ENCODE data around the gene MRPL41. TPM values are rescaled to one million over a fixed set of nuclear protein-coding genes. Genes with fewer than 3 reads are reported as not detected.

MRPL41 gene
- total and polyA plus RNA-seq, 2 of the 13 experiments (the other 11 are each of a cell fraction or from before 2014, with no cell fraction given): 20.9 to 54.0 TPM

DNA sequence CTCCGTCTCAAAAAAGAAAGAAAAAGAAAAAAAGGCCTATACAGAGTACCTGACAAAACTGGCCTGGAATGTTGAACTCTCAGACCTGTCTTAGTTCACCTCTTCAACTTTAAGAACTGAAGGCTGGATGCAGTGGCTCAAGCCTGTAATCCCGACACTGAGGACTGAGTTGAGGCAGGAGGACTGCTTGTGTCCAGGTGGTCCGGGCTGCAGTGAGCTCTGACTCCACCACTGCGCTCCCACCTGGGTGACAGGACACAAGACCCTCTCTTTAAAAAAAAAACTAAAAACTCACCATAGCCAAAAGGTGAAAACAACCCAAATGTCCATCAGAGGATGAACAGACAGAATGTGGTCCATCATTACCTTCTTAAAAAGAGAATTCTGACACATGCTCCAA is 6.4 kb downstream of the MRPL41 start:
- Histone ChIP-seq H3K36me3 (replicated peaks in 1 of 2; ENCODE audit: control insufficient read depth in 1 of 2, insufficient read depth in 2 of 2, low read length in 2 of 2) (peaks cover 13 to 42% of the 10 kb centered on the region in 2 experiments), H3K79me2 (ENCODE audit: insufficient read depth, low read length) (no peaks in the 10 kb centered on the region), H3K4me1 (ENCODE audit: insufficient read depth, low read length) (peaks cover 31% of the 10 kb centered on the region), H3K4me2 (ENCODE audit: low read depth, low read length) (no peak overlapping the region), H3K9me3 (ENCODE audit: low read length) (no peaks in the 10 kb centered on the region), H2AFZ (ENCODE audit: low read length) (no peak overlapping the region), H4K20me1 (ENCODE audit: insufficient read depth, low read length) (no peaks in the 10 kb centered on the region), H3K4me3 (replicated peaks in 1 of 3; ENCODE audit: insufficient read depth in 1 of 3, low read depth in 2 of 3, low read length in 3 of 3) (no peak overlapping the region), H3K27ac (ENCODE audit: extremely low read length, insufficient read depth, low read length) (no peak overlapping the region), H3K9ac (ENCODE audit: insufficient read depth, low read depth, low read length) (no peak overlapping the region), H3K27me3 (ENCODE audit: control insufficient read depth in 1 of 2, insufficient read depth in 2 of 2, low read length in 2 of 2) (no peaks in the 10 kb centered on the region)
- intact Hi-C loops (cut with micrococcal nuclease; ENCODE audit: unreplicated experiment): no loop called here
- BruUV-seq (replicated peaks): no TSS peak
- CTCF ChIA-PET (ENCODE audit: low intra/inter-chr PET ratio, low total read pairs): no interaction called here
- in situ Hi-C loops (cut with HindIII; ENCODE audit: extremely low pct_ligation_motif_present, low pct_unique_long_range_greater_than_20kb): no loop called here
- 96% methylated on average over 4 of the region's 4 CpGs for WGBS (ENCODE audit: low lambda C conversion rate)
- ATAC-seq (no peak), FAIRE-seq (no peak), DNase-seq (ENCODE audit: low spot score) (no peak)
- TF ChIP-seq IKZF5 (CRISPR knock-in tag; IDR thresholded peaks at IDR 0.05): no peak
- TF ChIP-seq EHMT2 (IDR thresholded peaks at IDR 0.05; ENCODE audit: borderline replicate concordance, low read depth, low read length): no peak
- TF ChIP-seq HOXA5 (CRISPR knock-in tag; IDR thresholded peaks at IDR 0.05): no peak
- no peak for TF ChIP-seq ZBTB7A (CRISPR knock-in tag; IDR thresholded peaks at IDR 0.05)
- TF ChIP-seq FOXM1 (CRISPR knock-in tag; IDR thresholded peaks at IDR 0.05): no peak
- POLR2A ChIA-PET: no interaction called here

- Histone ChIP-seq H3K9me3 (ENCODE audit: low read length) (no peaks in the 10 kb centered on the region), H3K27me3 (ENCODE audit: control insufficient read depth in 1 of 2, insufficient read depth in 2 of 2, low read length in 2 of 2) (no peaks in the 10 kb centered on the region), H4K20me1 (ENCODE audit: insufficient read depth, low read length) (no peaks in the 10 kb centered on the region), H3K36me3 (replicated peaks in 1 of 2; ENCODE audit: control insufficient read depth in 1 of 2, insufficient read depth in 2 of 2, low read length in 2 of 2) (peaks cover 2 to 28% of the 10 kb centered on the region in 2 experiments; a peak in 3 of 5 replicates), H2AFZ (ENCODE audit: low read length) (no peak overlapping the region), H3K4me3 (replicated peaks in 1 of 3; ENCODE audit: insufficient read depth in 1 of 3, low read depth in 2 of 3, low read length in 3 of 3) (no peak overlapping the region), H3K4me1 (ENCODE audit: insufficient read depth, low read length) (peaks cover 28% of the 10 kb centered on the region), H3K27ac (ENCODE audit: extremely low read length, insufficient read depth, low read length) (no peak overlapping the region), H3K9ac (ENCODE audit: insufficient read depth, low read depth, low read length) (no peak overlapping the region), H3K4me2 (ENCODE audit: low read depth, low read length) (no peak overlapping the region), H3K79me2 (ENCODE audit: insufficient read depth, low read length) (no peaks in the 10 kb centered on the region)
- in situ Hi-C loops (cut with HindIII; ENCODE audit: extremely low pct_ligation_motif_present, low pct_unique_long_range_greater_than_20kb) (no loop called here), intact Hi-C loops (cut with micrococcal nuclease; ENCODE audit: unreplicated experiment) (no loop called here)
- FAIRE-seq (no peak), DNase-seq (ENCODE audit: low spot score) (no peak), ATAC-seq (no peak)
- ChIA-PET CTCF (ENCODE audit: low intra/inter-chr PET ratio, low total read pairs) (no interaction called here), POLR2A (no interaction called here)
- 98% methylated on average over 10 of the region's 10 CpGs for WGBS (ENCODE audit: low lambda C conversion rate)
- no peak for TF ChIP-seq NBN (conservative IDR thresholded peaks at IDR 0.05)
- TF ChIP-seq ZNF552 (CRISPR knock-in tag; IDR thresholded peaks at IDR 0.05; ENCODE audit: borderline replicate concordance): no peak
- TF ChIP-seq SAP130 (CRISPR knock-in tag; IDR thresholded peaks at IDR 0.05; ENCODE audit: low read depth): no peak
- TF ChIP-seq, protein P1, sequence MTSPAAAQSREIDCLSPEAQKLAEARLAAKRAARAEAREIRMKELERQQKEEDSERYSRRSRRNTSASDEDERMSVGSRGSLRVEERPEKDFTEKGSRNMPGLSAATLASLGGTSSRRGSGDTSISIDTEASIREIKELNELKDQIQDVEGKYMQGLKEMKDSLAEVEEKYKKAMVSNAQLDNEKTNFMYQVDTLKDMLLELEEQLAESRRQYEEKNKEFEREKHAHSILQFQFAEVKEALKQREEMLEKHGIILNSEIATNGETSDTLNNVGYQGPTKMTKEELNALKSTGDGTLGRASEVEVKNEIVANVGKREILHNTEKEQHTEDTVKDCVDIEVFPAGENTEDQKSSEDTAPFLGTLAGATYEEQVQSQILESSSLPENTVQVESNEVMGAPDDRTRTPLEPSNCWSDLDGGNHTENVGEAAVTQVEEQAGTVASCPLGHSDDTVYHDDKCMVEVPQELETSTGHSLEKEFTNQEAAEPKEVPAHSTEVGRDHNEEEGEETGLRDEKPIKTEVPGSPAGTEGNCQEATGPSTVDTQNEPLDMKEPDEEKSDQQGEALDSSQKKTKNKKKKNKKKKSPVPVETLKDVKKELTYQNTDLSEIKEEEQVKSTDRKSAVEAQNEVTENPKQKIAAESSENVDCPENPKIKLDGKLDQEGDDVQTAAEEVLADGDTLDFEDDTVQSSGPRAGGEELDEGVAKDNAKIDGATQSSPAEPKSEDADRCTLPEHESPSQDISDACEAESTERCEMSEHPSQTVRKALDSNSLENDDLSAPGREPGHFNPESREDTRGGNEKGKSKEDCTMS (CRISPR knock-in tag; conservative IDR thresholded peaks at IDR 0.05): no peak
- no peak for TF ChIP-seq ZNF121 (CRISPR knock-in tag; IDR thresholded peaks at IDR 0.05)
- BruUV-seq (replicated peaks): no TSS peak
These were observed 12.5 kb downstream of the MRPL41 start for GRCh38 chr9:137564134-137564533.

Data from HepG2 (cell line).